ENCODE measurements around the gene MRPL37. TPM values are rescaled to one million over a fixed set of nuclear protein-coding genes. Genes with fewer than 3 reads are reported as not detected.

The MRPL37 gene
- total and polyA plus RNA-seq, 2 donors (not counting 3 experiments of a cell fraction or from before 2014, with no cell fraction given): 45.0 to 109 TPM

- H3K4me3 ChIP-seq (replicated peaks in 1 of 3; ENCODE audit: insufficient read depth in 1 of 3, low read depth in 1 of 3, low read length in 3 of 3): no peak overlapping the region
- H3K79me2 ChIP-seq (ENCODE audit: control insufficient read depth, insufficient read depth, low read length): no peaks in the 10 kb centered on the region
- no peaks in the 10 kb centered on the region for H4K20me1 ChIP-seq (replicated peaks; ENCODE audit: control insufficient read depth, extremely low read depth, insufficient read depth, low read length)
- H3K4me1 ChIP-seq (ENCODE audit: control insufficient read depth, extremely low read depth, insufficient read depth, low read length): no peaks in the 10 kb centered on the region
- no TSS peak for BruUV-seq (replicated peaks)
- no peak overlapping the region for H3K4me2 ChIP-seq (ENCODE audit: insufficient read depth, low read length)
- no peak overlapping the region for H2AFZ ChIP-seq (ENCODE audit: low read depth, low read length)
- ChIA-PET CTCF (no interaction called here), POLR2A (no interaction called here)
- no peak for TF ChIP-seq GATA2 (IDR thresholded peaks at IDR 0.05; ENCODE audit: insufficient read depth, insufficient read length, low read depth, low read length)
- TF ChIP-seq POLR2AphosphoS5 (IDR thresholded peaks at IDR 0.05; ENCODE audit: insufficient read depth, low read depth, low read length): no peak
- no peak for TF ChIP-seq MYC (IDR thresholded peaks at IDR 0.05; ENCODE audit: low read depth, low read length)
- no peak for TF ChIP-seq CTCF (IDR thresholded peaks at IDR 0.05; ENCODE audit: extremely low read depth in 1 of 2, insufficient read depth in 1 of 2, low read depth in 1 of 2, low read length in 2 of 2)
- TF ChIP-seq POLR2A (IDR thresholded peaks at IDR 0.05; ENCODE audit: low read depth, low read length): no peak
- TF ChIP-seq FOS (IDR thresholded peaks at IDR 0.05; ENCODE audit: borderline replicate concordance, insufficient read depth, low read length): no peak
- no peak for TF ChIP-seq EZH2 (IDR thresholded peaks at IDR 0.05; ENCODE audit: borderline replicate concordance, low read depth, low read length, severe bottlenecking)
- no peak for TF ChIP-seq JUN (IDR thresholded peaks at IDR 0.05; ENCODE audit: borderline replicate concordance, insufficient read depth, insufficient read length, low read depth)
- no peak for TF ChIP-seq MAX (IDR thresholded peaks at IDR 0.05; ENCODE audit: insufficient read depth, insufficient read length)
- H3K27ac ChIP-seq (ENCODE audit: insufficient read depth, low read depth, low read length): no peak overlapping the region
- FAIRE-seq: no peak
- intact Hi-C loops (cut with micrococcal nuclease): no loop called here
- no peaks in the 10 kb centered on the region for H3K9me3 ChIP-seq (replicated peaks; ENCODE audit: control insufficient read depth, insufficient read depth, low read length)
- no peaks in the 10 kb centered on the region for H3K9me1 ChIP-seq (replicated peaks; ENCODE audit: control insufficient read depth, extremely low read depth, insufficient read depth, low read length)
- H3K27me3 ChIP-seq (ENCODE audit: control insufficient read depth in 2 of 2, insufficient read depth in 2 of 2, low read length in 2 of 2): peaks cover 0 to 3% of the 10 kb centered on the region in 2 experiments
- dilution Hi-C loops (cut with MboI; ENCODE audit: extremely low pct_ligation_motif_present, low sequenced_read_pairs): no loop called here
- no peaks in the 10 kb centered on the region for H3K36me3 ChIP-seq (ENCODE audit: control insufficient read depth in 2 of 2, extremely low read depth in 1 of 2, insufficient read depth in 2 of 2, low read length in 2 of 2)
- H3K9ac ChIP-seq (replicated peaks; ENCODE audit: extremely low read depth, insufficient read depth, low read length): no peak overlapping the region
- DNase-seq (ENCODE audit: low read depth, low spot score): no peak
Observed at GRCh38 chr1:54156986-54157385, 43.0 kb upstream of the MRPL37 start.

All from endothelial cell of umbilical vein (primary cell).